ENCODE measurements around the gene KCNAB1.

DNA sequence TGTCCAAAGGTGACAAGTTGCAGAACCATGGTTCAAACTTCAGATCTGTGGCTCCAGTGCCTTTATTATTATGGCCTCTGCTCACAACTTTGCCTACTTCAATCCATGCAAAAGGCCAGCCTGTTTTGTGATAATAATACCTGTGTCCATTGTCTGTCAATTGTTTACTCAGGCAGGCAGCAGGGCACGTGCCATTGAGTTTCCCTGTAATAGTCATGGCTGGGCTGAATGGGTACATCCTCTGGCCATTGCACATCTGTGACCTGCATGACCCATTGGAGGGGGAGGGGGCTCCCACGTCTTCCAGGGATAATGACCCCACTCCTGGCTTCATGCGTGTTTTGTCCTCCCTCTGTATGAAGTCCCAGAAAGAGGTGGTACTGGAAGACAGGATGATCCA lies 219.1 kb downstream of the KCNAB1 start:
- TF ChIP-seq GLIS3 (CRISPR knock-in tag; IDR thresholded peaks at IDR 0.05) (no peak), ZFP30 (CRISPR knock-in tag; IDR thresholded peaks at IDR 0.05) (no peak), ESRRG (CRISPR knock-in tag; IDR thresholded peaks at IDR 0.05) (no peak), TCF4 (CRISPR knock-in tag; IDR thresholded peaks at IDR 0.05; ENCODE audit: borderline replicate concordance) (no peak), ZFP3 (CRISPR knock-in tag; IDR thresholded peaks at IDR 0.05) (no peak), ISL1 (CRISPR knock-in tag; IDR thresholded peaks at IDR 0.05) (no peak), OSR1 (CRISPR knock-in tag; IDR thresholded peaks at IDR 0.05) (no peak), ZC3H10 (CRISPR knock-in tag; IDR thresholded peaks at IDR 0.05) (no peak)
- TF ChIP-seq, protein P1, sequence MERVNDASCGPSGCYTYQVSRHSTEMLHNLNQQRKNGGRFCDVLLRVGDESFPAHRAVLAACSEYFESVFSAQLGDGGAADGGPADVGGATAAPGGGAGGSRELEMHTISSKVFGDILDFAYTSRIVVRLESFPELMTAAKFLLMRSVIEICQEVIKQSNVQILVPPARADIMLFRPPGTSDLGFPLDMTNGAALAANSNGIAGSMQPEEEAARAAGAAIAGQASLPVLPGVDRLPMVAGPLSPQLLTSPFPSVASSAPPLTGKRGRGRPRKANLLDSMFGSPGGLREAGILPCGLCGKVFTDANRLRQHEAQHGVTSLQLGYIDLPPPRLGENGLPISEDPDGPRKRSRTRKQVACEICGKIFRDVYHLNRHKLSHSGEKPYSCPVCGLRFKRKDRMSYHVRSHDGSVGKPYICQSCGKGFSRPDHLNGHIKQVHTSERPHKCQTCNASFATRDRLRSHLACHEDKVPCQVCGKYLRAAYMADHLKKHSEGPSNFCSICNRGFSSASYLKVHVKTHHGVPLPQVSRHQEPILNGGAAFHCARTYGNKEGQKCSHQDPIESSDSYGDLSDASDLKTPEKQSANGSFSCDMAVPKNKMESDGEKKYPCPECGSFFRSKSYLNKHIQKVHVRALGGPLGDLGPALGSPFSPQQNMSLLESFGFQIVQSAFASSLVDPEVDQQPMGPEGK (CRISPR knock-in tag; IDR thresholded peaks at IDR 0.05; ENCODE audit: borderline replicate concordance), result no peak
- TF ChIP-seq, protein P2, sequence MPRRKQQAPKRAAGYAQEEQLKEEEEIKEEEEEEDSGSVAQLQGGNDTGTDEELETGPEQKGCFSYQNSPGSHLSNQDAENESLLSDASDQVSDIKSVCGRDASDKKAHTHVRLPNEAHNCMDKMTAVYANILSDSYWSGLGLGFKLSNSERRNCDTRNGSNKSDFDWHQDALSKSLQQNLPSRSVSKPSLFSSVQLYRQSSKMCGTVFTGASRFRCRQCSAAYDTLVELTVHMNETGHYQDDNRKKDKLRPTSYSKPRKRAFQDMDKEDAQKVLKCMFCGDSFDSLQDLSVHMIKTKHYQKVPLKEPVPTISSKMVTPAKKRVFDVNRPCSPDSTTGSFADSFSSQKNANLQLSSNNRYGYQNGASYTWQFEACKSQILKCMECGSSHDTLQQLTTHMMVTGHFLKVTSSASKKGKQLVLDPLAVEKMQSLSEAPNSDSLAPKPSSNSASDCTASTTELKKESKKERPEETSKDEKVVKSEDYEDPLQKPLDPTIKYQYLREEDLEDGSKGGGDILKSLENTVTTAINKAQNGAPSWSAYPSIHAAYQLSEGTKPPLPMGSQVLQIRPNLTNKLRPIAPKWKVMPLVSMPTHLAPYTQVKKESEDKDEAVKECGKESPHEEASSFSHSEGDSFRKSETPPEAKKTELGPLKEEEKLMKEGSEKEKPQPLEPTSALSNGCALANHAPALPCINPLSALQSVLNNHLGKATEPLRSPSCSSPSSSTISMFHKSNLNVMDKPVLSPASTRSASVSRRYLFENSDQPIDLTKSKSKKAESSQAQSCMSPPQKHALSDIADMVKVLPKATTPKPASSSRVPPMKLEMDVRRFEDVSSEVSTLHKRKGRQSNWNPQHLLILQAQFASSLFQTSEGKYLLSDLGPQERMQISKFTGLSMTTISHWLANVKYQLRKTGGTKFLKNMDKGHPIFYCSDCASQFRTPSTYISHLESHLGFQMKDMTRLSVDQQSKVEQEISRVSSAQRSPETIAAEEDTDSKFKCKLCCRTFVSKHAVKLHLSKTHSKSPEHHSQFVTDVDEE (CRISPR knock-in tag; IDR thresholded peaks at IDR 0.05), result no peak
